HG02642 (cell line): Measurements from ENCODE around the gene C4BPB.

ENCODE experiments used
- ATAC-seq: cut with Tn5 transposase; IDR thresholded peaks from one replicate; pipeline ENCODE4 v1.9.1; 2021; ENCODE audit warnings: mild to moderate bottlenecking; ENCODE audit not compliant: unreplicated experiment, poor library complexity

The C4BPB gene

DNA sequence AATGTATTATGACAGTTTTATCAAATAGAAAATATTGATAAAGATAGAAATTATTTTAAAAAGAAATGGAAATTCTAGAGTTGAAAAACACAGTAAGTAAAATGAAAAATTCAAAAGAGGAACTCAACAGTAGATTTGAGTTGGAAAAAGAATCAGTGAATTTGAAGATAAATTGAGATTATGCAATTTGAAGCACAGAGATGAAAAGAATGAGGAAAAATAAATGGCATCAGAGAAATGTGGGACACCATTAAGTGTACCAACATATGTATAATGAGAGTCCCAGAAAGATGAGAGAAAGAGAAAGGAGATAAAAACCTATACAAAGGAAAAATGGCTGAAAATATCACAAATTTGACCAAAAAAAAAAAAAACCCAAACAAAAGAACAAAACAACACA, 40.4 kb downstream of the C4BPB start:
- ATAC-seq = no peak

- no peak for ATAC-seq
These were observed 41.8 kb downstream of the C4BPB start for GRCh38 chr1:207130252-207131036.

DNA sequence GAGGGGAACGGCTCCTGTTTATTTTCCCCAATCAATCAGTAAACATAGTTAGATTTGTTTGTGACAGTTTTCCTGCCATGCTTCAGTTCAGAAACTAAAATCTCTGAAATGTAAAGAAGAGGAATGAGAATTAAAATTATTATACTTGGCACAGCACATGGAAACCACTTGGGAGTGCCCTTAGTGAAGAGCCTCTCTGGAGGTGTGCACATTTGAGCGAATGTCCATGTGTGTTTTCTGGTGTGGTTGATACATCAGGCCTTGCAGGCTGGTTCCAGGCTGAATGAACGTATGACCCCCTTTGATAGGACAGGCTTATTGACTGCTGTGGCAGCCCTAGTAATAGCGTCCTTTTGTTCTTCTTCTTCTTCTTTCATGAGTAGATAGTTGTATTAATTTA, 42.5 kb downstream of the C4BPB start:
- no peak for ATAC-seq

DNA sequence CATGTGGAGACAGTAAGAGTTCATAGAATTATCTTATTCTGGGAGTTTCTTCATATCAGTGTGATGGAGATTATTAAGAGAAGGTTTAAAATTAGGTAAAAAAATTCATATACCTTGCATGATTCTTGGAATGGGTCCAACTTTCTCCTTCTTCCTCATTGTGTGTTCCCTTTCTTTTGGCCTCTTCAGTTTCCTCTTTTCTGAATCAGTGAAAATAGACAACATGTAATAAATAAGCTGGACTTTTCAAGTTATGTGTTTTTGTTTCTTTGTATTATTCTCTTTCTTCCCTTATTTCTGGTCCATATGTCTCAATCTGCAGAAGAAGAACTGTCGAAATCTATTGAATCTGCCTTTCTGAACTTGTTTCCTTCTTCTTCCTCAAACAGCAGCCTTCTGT, 45.9 kb downstream of the C4BPB start:
- no peak for ATAC-seq

DNA sequence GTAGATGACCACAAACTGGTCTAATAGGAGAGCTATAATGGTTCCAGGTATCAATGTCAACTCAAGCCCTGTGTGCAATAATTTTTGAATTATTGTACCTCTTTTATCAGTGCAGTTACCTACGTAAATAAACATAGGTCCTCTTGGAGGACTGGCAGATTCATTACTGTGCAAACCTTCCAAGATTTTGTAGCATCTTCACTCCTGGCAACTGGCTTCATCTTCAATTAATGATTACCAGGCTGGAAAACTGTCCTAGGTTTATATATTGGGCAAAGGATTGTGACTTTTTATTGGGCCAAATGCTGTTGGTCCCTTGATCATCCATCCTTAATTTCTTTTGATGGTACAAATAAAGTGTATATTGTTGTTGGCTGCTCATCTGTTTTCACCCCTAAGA, 51.0 kb downstream of the C4BPB start:
- ATAC-seq = no peak

- no peak for ATAC-seq
These were observed 51.9 kb downstream of the C4BPB start for GRCh38 chr1:207140536-207140935.

DNA sequence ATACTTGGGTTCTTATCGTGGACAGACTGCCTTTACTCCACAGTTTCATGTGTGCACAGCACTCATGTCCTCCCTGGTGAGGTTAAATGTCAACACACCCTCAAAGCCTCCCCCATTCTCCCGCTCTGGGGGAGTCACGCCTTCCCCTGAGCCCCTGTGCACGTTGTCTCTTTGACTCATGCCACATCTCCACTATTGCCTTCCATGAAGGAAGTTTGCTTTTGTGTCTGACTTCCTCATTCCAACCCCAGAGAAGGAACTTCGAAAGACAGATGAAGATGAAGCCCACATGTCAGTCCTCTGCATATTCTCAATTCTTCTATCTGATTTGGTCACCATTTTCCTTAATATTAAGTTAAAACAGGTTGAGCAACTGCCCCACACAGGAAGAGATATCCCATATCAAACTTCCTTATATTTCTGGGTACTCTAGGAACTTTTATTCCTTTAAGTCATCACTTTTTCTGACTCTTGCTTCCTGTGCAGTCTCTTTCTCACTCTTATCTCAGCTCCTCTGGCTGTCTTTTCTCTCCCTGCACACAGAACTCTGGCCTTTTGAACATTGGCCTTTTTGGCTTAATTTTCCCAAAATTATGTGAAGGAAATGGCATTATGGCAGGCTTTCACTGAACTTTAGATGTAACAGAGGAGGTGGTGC, 56.9 kb downstream of the C4BPB start:
- ATAC-seq = no peak
